Choroid plexus epithelial cell (primary cell): ENCODE measurements around the gene IFIH1.

Experiments
- DNase-seq: peaks from one replicate; pipeline ENCODE4 v3.0.0-alpha.2; 2010; ENCODE audit warnings: low read depth
- H3K4me3 ChIP-seq: 2 replicates; pipeline ENCODE4 v1.5.1; 2011; ENCODE audit warnings: low read depth, mild to moderate bottlenecking, control low read depth, low read length, moderate library complexity
- TF ChIP-seq, protein P1 (sequence below): conservative IDR thresholded peaks from 2 replicates; pipeline ENCODE4 v1.5.1; 2011; ENCODE audit warnings: low read depth, mild to moderate bottlenecking, control low read depth, inconsistent platforms, low read length, moderate library complexity

IFIH1 gene

GRCh38 chr2:162282765-162283425 lies 35.6 kb downstream of the IFIH1 start:
- no peak overlapping the region for H3K4me3 ChIP-seq
- TF ChIP-seq, protein P1, sequence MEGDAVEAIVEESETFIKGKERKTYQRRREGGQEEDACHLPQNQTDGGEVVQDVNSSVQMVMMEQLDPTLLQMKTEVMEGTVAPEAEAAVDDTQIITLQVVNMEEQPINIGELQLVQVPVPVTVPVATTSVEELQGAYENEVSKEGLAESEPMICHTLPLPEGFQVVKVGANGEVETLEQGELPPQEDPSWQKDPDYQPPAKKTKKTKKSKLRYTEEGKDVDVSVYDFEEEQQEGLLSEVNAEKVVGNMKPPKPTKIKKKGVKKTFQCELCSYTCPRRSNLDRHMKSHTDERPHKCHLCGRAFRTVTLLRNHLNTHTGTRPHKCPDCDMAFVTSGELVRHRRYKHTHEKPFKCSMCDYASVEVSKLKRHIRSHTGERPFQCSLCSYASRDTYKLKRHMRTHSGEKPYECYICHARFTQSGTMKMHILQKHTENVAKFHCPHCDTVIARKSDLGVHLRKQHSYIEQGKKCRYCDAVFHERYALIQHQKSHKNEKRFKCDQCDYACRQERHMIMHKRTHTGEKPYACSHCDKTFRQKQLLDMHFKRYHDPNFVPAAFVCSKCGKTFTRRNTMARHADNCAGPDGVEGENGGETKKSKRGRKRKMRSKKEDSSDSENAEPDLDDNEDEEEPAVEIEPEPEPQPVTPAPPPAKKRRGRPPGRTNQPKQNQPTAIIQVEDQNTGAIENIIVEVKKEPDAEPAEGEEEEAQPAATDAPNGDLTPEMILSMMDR = no peak
- peak; percentile 46 for DNase-seq

DNA sequence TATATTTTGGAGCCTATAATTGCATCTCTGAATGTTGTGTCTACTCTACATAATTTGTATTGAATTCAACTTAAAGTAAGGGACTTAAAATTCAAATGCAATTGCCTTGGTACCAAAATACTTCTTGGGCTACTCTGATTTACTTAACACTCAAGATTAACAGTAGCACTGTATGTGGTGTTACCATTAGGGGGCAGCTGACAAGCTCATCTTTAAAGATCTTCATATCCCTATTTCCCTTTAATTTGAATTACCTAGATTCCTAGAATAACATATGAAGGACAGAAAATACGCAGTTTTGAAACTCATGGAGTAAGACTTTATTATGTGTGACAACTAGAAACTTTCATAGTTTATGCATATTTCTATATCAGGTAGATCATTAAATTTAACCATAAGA lies 37.8 kb downstream of the IFIH1 start:
- H3K4me3 ChIP-seq = no peak overlapping the region
- no peak for DNase-seq
- TF ChIP-seq, protein P1 = no peak

DNA sequence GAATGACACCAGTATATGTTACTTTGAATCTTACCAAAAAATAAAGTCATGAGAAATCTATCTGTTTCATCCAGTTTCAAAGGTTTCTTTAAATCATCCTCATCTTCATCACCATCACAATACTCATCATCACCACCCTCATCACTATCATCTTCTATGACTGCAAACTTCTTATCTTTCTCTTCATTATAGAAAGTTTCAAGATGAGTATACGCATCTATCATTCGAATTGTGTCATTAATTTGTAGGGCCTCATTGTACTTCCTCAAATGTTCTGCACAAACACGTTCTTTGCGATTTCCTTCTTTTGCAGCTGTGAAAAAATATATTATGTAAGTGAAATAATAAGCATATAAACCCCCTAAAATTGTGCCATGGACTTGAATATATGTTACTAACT lies 41.1 kb downstream of the IFIH1 start:
- TF ChIP-seq, protein P1 = no peak
- H3K4me3 ChIP-seq = no peak overlapping the region
- no peak for DNase-seq

- no peak for DNase-seq
- H3K4me3 ChIP-seq = no peak overlapping the region
- TF ChIP-seq, protein P1 = no peak
Measured at GRCh38 chr2:162267996-162268395, 50.5 kb downstream of the IFIH1 start.

GRCh38 chr2:162267496-162267895 lies 51.0 kb downstream of the IFIH1 start:
- DNase-seq = peak; percentile 22
- H3K4me3 ChIP-seq = no peak overlapping the region
- TF ChIP-seq, protein P1 = no peak

GRCh38 chr2:162266460-162266760 lies 52.1 kb downstream of the IFIH1 start:
- TF ChIP-seq, protein P1 = no peak
- no peak overlapping the region for H3K4me3 ChIP-seq
- no peak for DNase-seq

DNA sequence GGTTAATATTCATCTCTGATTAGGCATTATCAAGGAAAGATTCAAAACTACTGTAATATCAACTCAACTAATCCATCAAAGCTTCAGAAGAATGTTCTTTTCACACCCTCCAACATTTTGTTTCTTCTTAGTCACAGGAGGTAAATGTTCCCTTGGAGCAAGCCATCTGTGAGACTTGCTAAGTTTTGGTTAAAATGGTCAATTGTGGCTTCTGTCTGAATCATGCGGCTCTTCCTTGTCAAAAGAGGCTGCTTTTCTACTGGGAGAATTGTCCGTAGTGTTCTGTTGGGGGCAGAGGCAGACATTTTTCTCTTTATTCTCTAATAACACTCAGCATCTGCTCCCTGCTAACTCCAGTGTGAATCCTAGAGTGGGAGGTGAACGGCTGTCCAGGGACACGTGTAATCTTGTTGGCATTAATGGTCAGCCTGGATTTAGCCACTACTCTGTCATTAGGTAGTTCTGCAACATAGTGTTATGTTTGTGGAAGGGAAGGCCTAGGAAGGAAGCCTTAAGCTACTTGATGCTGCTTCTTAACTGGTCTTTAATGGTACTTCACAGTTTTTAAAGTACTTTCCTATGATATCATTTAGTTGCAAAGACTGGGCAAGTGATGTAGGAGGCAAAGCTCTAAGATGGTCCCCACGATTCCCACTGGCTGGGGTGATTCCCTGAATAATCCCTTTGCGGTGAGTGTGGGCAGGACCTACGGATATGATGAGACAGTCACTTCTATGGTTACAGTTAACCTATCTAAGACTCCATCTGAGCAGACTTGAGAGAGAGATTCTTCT lies 52.6 kb downstream of the IFIH1 start:
- no peak overlapping the region for H3K4me3 ChIP-seq
- TF ChIP-seq, protein P1 = no peak
- DNase-seq = no peak
